DMS153 treated with DMSO at 0.1 percent for 48 hours (cell line): ENCODE measurements around the gene APBB1.
"Not testable (repeated sequence)": the region's sequence is repeated elsewhere in the genome, so short reads cannot be mapped to it uniquely, and the experiment has no call there.

Source experiments
- DNase-seq: peaks from one replicate; lab custom pipeline; 2025; ENCODE audit not compliant: unreplicated experiment; lab: John Stamatoyannopoulos, UW

Gene APBB1

DNA sequence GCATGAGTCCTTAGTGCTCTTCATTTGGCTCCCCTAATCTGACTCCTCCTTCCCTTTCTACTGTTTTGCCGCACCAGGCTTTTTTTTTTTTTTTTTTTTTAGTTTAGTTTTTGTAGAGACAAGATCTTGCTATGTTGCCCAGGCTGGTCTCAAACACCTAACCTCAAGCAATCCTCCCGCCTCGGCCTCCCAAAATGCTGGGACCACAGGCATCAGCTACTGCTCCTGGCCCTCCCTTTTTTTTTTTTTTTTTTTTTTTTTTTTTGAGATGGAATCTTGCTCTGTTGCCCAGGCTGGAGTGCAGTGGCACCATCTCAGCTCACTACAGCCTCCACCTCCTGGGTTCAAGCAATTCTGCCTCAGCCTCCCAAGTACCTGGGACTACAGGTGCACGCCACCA, 26.6 kb downstream of the APBB1 start:
- not testable (repeated sequence) for DNase-seq

DNA sequence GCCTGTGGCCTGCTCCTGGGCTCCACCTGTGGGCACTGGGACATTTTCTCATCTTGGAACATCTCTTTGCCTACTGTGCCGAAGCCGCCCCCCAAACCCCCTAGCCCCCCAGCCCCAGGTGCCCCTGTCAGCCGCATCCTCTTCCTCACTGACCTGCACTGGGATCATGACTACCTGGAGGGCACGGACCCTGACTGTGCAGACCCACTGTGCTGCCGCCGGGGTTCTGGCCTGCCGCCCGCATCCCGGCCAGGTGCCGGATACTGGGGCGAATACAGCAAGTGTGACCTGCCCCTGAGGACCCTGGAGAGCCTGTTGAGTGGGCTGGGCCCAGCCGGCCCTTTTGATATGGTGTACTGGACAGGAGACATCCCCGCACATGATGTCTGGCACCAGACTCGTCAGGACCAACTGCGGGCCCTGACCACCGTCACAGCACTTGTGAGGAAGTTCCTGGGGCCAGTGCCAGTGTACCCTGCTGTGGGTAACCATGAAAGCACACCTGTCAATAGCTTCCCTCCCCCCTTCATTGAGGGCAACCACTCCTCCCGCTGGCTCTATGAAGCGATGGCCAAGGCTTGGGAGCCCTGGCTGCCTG, 27.3 kb downstream of the APBB1 start:
- no peak for DNase-seq

DNA sequence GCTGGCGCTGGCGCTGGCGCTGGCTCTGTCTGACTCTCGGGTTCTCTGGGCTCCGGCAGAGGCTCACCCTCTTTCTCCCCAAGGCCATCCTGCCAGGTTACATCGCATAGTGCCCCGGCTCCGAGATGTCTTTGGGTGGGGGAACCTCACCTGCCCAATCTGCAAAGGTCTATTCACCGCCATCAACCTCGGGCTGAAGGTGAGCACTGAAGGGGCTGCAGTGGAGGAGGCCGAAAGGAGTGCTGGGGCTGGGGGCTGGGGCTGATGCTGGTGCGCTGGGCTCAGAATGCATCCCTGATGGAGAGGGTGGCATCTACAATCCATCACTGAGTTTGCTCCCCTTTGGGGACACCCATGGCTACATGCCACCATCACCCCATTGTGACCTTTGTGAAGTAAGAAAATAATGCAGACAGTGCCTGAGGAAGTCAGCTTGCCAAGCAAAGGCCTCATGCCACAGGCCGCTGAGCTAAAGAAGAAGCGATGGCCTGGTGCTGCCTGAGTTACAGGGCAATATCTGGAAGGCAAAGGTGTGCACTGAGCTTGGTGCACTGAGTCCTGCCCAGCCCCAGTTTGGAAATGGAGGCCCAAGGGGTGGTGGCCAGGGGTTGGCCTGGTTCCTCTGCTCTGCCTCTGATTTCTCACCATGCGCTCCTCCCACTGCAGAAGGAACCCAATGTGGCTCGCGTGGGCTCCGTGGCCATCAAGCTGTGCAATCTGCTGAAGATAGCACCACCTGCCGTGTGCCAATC, 28.0 kb downstream of the APBB1 start:
- DNase-seq, result no peak

DNA sequence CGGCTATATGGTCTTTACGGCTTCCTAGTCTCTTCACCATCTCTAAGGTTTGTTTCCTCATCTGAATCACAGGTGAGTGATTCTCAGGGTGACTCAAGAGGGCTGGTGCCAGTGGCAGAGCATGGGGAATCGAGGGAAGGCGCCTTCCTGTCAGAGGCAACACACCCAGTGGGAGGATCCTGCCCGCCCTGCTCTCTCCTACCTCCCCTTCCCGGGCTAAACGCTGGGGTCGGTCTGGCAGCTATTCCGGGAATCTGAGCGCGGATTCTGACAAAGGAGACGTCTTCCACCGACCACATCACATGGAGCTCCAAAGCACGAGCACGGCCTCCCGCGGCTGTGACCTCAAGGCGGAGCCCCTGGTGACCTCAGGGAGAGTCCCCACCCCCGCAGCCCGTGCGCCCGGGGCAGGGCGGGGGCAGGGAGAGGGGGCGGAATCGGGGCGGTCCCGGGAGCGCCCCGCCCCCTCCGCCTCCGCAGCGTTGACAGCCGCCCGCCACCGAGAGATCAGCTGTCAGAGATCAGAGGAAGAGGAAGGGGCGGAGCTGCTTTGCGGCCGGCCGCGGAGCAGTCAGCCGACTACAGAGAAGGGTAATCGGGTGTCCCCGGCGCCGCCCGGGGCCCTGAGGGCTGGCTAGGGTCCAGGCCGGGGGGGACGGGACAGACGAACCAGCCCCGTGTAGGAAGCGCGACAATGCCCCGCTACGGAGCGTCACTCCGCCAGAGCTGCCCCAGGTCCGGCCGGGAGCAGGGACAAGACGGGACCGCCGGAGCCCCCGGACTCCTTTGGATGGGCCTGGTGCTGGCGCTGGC, 28.8 kb downstream of the APBB1 start, which contains the start of gene SMPD1:
Gene SMPD1 (plus strand): TSS at position 570 of the 813 bp plus-strand sequence. CDS start 125 bp downstream, at position 695.
- DNase-seq, result peak; percentile 87

DNA sequence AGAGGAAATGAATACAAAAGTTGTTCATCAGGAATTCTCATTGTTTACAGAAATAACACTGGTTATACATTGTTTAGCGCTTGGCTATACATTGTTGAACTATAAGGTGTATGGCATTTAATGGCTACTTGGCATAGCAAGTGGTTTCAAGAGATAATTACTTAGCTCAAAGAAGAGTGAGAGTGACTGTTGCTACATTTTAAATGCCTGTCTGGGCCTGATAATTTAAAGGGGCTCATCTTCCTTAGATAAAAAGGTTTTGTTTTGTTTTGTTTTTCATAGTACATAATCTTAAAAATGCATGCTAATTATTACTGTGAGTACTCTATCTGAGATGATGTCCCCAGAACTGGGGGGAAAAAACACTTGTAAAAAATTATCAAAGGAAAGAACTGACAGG, 30.1 kb downstream of the APBB1 start:
- no peak for DNase-seq

DNA sequence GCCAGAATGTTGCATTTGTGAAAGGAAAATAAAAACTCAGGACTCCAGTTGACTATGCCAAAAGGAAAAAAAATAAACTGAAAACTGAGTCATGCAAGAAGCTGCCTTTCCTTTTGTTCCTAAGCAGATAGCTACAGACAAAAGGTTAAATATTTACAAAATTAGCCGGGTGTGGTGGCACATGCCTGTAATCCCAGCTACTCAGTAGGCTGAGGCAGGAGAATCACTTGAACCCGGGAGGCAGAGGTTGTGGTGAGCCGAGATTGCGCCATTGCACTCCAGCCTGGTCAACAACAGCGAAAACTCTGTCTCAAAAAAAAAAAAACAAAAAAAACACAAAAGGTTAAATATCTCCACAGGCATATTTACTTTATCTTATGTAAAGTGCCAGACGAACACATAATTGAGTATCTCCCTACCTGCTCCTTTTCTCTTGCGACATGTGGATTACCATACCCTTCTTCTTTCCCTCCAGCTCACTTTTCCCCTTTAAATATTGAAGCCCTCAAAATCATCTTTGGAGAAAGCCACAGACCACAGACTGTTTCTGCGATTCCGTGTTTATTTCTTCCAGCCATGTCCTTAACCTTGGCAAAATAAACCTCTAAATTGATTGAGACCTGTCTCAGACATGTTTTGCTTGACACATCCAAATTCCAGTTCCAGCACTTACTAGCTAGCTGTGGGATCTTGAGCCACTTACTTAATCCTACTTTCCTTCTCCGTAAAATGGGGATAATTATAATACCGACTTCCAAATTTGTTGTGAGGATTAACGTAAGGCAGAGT, 30.9 kb downstream of the APBB1 start:
- DNase-seq, result no peak

DNA sequence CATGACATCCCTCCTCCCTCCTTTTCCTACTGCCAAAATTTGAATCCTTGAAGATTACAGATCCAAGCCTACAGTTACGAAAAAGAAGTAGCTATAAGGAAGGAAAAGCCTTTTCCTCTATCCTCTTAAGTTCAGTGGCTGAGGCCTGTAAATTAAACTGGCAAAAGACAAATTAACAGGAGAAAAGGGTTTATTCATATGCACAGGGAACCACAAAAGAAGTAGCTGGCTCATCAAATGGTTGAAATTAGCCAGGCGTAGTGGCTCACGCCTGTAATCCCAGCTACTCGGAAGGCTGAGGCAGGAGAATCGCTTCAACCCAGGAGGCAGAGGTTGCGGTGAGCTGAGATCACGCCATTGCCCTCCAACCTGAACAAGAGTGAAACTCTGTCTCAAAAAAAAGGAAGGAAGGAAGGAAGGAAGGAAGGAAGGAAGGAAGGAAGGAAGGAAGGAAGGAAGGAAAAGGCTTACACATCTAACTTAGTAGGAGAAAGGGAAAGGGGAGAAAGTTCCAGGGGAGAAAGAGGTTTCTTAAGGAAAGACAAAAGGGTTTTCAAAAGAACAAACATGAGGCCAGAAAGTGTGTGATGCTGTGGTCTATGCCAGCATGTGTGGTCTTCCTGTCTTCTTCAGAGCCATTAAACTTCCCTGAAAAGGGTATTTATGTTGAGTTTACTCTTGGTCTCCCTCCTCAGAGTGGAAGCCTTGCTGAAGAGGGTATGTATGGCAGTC, 33.7 kb downstream of the APBB1 start:
- DNase-seq, result no peak

DNA sequence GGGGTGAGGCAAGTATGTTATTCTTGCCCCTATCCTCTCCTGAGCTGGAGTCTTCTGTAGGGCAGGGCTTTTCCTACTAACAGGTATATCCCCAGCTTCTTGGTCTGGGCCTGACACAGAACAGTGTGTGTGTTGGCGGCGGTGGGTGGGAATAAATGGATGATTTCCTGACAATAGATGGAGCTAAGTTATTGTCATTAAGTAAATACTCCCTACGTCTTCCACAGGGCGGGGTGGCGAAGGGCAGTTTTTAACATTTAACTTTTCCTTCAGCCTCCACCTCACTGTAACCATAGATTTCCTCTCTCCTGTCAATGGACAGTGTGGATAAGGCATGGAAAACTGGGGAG, 40.3 kb downstream of the APBB1 start:
- no peak for DNase-seq

DNA sequence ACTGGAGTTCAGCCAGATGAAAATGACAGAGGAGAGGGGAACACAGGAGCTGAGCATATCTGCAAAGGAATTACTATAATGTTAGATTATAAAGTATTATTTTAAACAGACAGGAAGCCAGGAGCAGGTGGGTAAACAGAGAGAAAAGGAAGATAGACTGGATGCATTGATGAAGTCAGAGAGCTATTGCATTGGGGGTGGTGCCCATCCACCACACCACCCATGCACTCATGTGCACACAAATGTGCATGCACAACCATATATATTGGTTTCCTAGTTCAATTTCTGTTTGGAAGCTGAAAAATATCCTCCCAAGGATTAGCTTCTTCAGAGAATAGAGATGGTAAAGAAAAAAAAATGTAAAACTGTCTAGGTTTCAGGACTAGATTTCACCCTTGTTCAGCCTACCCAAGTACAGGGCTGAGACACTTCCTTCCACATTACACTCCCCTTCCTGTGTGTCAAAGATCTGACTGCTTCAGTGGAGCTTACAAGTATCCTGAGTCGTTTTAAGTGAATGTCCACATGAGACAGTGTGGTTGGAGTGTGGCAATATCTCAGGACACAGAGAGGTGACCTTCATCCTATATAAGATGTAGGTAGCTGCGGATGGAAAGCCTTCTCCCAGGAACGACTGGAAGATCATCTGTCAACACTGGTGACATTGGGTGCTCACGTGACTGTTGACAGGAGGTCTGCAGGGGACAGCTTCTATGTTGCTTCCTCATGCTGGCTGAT, 40.8 kb downstream of the APBB1 start:
- DNase-seq, result no peak

DNA sequence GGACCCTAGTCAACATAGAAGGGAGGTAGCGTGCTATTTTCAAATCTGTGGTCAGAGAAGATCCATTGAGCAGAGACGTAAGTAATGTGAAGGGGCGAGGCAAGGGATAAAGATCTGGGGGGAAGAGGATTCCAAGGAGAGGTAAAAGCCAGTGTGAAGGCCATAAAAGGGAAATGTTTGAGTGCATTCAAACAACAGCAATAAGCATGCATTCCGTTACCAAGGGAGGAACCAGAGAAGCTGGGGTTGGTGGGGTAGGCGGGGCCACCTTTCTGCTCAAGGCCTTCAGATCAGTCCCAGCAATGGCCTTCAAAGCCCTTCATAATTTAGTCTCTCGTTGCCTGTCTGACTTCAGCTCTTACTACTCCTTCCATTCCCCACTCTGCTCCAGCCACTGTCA, 47.1 kb downstream of the APBB1 start:
- no peak for DNase-seq

DNA sequence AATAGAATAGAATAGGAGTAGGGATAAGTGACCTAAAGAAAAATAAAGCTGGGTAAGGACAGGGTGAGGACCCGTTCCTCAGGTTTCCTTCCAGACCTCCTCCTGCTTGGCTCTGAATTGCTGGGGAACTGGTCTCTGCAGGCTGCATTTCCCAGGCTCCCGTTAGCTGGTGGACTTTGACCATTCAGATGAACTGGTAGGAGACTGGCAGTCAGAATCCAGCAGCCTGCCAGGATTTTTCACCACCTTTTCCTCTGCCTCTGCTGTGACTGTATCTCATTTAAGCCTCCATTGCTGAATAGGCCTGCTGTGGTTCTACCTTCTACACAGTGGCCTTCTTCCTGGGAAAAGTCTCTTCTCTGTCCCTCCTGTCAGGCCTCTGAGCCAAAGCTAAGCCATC, 53.2 kb downstream of the APBB1 start:
- DNase-seq, result no peak

DNA sequence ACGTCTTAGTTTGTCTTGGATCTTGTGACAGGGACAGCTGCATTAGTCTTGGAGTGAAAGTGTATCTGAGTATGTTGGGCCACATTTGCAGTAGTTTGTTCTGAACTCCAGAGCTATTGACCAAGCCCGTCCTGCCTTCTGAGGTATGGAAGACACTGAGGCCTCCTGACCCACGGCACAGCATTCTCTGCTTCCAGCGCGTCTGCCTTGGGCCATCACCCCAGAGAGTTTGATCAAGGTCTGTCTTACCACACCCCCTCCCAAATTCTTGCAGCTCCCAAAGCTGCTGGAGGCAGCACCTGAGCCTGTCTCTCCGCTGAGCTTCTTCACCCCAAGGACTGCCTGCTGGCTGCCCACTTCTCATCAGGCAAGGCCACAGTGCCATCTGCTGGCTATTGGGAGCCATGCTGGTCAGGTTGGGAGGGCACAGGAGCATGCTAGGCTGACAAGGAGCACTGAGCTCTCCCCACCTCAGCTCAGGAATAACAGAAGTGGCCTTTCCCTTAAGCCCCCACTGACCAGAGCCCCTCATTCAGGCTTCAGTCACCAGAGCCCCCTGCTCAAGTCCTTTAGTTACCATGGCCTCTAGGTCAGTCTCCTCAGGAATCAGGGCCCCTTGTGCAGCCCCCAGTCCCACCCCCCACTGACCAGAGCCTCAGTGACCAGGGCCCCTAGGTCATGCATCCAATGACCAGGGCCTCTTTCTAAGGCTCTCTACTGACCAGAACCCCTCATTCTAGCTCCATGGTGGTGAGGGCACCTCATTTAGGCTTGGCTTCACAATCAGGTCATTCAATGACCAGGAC, 55.8 kb downstream of the APBB1 start:
- peak; percentile 24 for DNase-seq

DNA sequence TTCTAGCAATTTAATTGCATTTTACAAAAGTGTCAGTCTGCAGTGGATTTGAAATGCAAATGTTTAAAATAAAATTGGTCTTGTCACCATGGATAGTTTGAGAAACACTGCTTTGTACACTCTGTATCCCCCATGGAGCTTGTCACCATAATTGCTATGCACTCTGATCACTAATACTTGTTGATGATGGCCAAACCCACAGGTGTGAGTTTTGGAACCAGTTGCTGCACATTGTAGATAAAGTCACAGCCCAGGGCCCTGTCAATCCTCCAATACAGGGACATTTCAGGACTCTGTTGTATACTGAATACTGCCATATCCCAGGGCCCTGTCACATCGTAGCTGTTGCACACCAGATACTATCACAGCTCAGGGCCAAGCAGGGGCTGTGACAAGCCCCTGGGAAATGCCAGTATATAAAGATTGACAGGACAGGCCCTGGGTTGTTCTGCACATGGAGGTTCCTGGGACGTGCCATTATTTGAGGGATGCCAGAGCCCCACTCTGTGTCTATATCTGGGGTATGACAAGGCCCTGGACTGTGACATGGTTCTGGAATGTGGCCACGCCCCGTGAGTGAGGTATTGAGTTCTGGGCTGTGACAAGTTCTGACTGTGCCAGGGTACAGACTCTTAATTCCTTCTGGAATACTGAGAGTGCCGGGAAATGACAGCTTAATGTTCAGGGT, 56.6 kb downstream of the APBB1 start:
- DNase-seq, result no peak

DNA sequence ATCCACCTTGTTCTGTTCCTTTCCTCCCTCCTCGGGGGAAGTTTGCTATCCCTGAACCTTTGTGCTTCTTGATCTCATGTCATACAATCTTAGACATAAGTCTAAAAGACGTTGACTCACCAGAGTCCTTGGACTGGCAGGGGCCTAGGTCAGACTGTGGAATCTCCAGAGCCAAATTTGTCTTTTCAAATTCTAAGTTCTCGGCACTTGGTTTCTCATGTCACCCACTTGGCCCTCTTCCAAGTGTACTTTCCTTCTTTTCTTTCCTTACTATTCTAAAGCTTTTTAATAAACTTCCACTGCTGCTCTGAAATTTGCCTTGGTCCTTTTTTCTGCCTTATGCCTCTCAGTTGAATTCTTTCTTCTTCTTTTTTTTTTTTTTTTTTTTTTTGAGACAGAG, 58.7 kb downstream of the APBB1 start:
- DNase-seq, result no peak

DNA sequence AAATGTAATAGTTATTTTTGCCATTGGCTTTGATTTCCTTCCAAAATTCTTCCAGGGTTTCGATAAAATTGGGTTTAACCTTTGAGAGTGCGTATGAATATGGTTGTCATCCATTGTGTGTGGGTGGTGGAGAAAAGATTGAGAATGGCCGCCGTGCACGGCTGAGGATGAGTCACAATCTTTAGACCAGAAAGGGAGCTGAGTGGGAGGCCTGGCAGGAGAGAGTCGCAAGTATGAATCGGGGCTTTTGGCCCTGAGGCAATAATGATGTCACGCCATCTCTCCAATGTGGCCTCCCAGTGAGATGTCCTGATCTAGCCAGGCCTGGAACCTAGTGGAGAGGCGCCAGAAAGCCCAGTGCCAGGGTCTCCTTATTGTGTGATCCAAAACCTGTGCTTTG, 61.7 kb downstream of the APBB1 start:
- no peak for DNase-seq

DNA sequence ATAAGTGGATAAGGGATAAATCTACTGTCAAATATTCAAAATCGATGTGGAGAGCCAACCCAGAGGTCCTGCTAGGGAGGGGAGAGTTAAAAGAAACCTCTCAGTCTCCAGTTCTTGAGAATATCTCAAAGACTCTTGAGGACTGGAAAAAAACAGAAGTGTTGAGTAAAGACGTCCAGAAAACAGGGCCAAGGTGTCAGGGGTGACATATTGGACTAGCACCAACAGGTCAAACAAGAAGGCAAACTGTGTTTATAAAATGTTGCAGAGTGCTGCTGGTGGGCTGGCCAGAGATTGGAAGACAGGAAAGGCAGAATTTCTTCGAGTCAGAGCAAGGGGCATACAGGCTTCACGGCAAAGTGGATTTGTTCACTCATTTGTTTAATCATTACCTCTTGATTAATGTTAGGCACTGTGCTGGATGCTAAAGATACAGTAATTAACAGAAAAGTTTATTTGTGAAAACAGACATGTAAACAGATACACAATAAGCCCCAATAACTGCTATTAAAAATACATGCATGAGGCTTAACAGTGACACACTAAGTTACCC, 62.3 kb downstream of the APBB1 start:
- DNase-seq, result no peak

DNA sequence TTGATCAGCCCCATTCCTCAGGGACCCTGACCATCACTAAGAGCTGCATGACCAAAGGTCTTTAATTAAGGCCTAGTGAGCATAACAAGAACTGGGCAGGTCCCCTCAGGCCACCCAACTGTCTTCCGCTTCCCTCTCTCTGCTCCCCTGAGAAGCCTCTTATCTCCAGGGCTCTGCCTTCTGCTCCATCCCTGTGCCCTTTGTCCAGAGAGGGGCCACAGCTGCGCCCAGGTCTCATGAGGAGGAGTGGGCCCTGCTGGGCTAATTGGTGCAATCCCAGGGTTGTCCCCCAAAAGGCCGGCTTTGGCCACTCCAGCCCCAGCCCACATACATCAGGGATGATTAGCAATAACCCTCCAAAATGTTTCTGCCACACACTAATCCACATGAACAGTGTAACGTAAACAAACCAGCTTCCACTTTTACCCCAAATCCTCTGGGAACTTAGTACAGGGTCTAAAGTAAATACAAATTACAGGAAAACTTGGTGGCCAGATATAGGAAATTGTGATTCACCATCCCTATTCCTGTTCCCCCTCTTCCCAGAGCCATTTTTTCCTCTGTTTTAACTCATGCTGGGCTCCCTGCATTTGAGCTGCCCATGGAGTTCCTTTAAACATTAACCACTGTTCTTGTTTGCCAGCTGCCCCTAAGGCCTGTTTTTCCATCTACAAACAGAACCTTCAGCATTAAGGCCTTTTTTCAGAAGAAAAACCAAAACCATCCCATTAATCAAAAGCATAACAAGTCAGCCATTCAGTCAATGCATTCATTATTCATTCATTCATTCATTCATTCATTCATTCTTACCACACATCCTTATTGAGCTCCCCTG, 64.0 kb downstream of the APBB1 start:
- DNase-seq, result no peak
